Fibroblast of the conjunctiva (primary cell): ENCODE data around the gene GPR171.
"Not testable (repeated sequence)": the region's sequence is repeated elsewhere in the genome, so short reads cannot be mapped to it uniquely, and the experiment has no call there.

Experiments
- DNase-seq: peaks from one replicate; pipeline ENCODE4 v3.0.0-alpha.2; 2010; ENCODE audit warnings: low read depth

The GPR171 gene

GRCh38 chr3:151175952-151176351, 27.1 kb downstream of the GPR171 start:
- no peak for DNase-seq

GRCh38 chr3:151174351-151174750, 28.7 kb downstream of the GPR171 start:
- no peak for DNase-seq

GRCh38 chr3:151171145-151171757, 31.8 kb downstream of the GPR171 start:
- DNase-seq, result no peak

GRCh38 chr3:151169948-151170679, 32.9 kb downstream of the GPR171 start:
- not testable (repeated sequence) for DNase-seq

GRCh38 chr3:151169262-151169947, 33.6 kb downstream of the GPR171 start:
- no peak for DNase-seq

GRCh38 chr3:151168269-151169094, 34.5 kb downstream of the GPR171 start:
- DNase-seq, result peak; percentile 20

- DNase-seq, result no peak
These were observed 36.9 kb downstream of the GPR171 start for GRCh38 chr3:151166161-151166560.

- DNase-seq, result no peak
These were observed 37.8 kb downstream of the GPR171 start for GRCh38 chr3:151165226-151165625.

- DNase-seq, result no peak
These were observed 43.2 kb downstream of the GPR171 start for GRCh38 chr3:151159806-151160205.

- peak; percentile 49 for DNase-seq
These were observed 46.3 kb downstream of the GPR171 start for GRCh38 chr3:151156618-151157216.

- DNase-seq, result no peak
These were observed 47.4 kb downstream of the GPR171 start for GRCh38 chr3:151155409-151156128.

- no peak for DNase-seq
These were observed 48.5 kb downstream of the GPR171 start for GRCh38 chr3:151154566-151154965.

- no peak for DNase-seq
These were observed 50.4 kb downstream of the GPR171 start for GRCh38 chr3:151152455-151153079.
